Measurements from ENCODE around the gene CYFIP2.

Gene CYFIP2

DNA sequence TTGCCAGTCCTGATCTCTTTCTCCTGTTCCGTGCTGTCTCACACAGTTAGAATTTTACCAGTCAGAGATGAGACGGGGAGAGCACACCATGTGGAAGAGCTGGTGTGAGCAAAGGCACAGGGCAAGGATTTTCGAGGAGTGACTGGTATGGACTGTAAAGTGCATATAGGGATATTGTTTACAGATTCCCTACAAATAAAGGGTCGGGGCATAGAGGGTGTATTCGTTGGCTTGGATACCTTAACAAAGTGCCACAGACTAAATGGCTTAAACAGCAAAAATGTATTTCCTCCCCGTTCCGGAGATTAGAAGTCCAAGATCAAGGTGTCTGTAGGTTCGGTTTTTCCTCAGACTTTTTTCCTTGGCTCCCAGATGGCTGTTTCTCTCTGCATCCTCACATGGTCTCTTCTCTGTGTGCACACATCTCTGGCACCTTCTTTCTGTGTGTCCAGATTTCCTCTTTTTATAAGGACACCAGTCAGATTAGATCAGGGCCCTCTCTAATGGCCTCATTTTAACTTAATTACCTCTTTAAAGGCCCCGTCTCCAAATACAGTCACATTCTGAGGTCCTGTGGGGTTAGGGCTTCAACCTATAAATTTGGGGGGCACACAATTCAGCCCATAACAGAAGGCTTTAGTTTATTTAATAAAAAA lies 23.4 kb downstream of the CYFIP2 start:
- DNase-seq = no peak

- no peak for DNase-seq
Measured at GRCh38 chr5:157290156-157290980, 24.4 kb downstream of the CYFIP2 start.

GRCh38 chr5:157290981-157291711 lies 25.2 kb downstream of the CYFIP2 start:
- no peak for DNase-seq

GRCh38 chr5:157292599-157292998 lies 26.7 kb downstream of the CYFIP2 start:
- DNase-seq = no peak

DNA sequence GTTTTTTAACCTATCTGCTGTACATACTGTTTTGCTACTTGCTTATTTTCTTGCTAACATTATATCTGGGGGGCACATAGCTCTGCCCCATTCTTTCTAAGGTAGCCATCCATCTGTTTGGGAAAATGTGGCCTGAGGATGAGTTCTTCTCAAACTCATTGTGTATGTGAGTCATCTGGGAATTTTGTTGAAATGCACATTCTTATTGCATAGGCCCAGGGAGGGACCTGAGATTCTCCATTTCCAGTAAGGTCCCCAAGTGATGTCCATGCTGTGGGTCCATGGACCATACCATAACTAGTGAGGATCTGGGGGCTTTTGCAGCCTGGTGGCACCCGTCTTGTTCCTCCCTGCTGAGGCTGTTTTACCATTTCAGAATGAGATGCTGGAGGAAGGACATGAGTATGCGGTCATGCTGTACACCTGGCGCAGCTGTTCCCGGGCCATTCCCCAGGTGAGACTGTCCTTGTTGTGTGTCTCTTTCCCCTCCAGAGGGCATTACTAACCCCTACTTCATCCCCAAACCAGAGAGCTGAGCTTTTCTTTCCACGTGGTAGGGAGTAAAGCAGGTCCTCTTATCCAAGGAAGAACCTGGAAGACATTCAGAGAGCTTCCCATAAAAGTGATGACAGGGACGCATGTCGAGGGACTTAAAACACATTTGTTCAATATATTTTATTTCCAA lies 28.6 kb downstream of the CYFIP2 start:
- DNase-seq = no peak

- DNase-seq = no peak
Measured at GRCh38 chr5:157295247-157295646, 29.3 kb downstream of the CYFIP2 start.

- DNase-seq = no peak
Measured at GRCh38 chr5:157300564-157300963, 34.6 kb downstream of the CYFIP2 start.

DNA sequence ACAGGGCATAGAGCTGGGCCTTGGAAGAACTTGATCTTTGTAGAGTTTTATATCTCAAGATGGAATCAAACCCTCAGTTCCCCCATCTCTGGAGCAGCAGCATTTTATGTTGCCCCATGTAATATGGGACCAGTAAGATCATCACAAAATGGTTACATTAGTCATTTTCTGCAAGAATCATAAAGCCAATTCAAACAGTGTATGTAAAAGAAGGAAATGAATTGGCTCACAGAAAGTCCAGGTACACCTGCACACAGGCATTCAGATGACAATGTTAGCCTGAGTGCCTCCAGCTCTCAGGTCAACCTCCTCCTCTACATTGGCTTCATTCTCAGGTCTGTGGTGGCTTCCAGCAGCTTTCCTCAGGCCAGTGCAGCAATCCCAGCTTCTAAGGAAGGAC lies 35.1 kb downstream of the CYFIP2 start:
- DNase-seq = no peak

DNA sequence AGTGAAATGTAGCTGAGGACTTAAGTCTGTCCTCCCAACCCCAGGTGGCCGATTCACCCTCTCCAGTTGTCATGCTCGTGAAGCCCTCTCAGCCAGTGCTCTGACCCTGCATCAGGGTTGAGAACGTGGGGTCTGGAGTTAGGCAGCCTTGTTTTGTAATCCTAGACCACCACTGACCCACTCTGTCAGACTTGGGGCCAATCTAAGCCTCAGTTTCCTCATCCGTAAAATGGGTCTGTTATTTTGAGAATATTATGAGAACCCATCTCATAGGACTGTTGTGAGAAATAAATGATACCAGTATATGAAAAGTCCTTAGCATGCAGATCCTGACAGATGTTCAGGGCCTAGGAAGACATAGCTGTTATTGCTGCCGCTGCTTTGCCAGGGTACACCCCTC lies 37.1 kb downstream of the CYFIP2 start:
- no peak for DNase-seq

- DNase-seq = peak; percentile 40 to 43
Measured at GRCh38 chr5:157303667-157304327, 37.9 kb downstream of the CYFIP2 start.

- DNase-seq = no peak
Measured at GRCh38 chr5:157306081-157306480, 40.2 kb downstream of the CYFIP2 start.

DNA sequence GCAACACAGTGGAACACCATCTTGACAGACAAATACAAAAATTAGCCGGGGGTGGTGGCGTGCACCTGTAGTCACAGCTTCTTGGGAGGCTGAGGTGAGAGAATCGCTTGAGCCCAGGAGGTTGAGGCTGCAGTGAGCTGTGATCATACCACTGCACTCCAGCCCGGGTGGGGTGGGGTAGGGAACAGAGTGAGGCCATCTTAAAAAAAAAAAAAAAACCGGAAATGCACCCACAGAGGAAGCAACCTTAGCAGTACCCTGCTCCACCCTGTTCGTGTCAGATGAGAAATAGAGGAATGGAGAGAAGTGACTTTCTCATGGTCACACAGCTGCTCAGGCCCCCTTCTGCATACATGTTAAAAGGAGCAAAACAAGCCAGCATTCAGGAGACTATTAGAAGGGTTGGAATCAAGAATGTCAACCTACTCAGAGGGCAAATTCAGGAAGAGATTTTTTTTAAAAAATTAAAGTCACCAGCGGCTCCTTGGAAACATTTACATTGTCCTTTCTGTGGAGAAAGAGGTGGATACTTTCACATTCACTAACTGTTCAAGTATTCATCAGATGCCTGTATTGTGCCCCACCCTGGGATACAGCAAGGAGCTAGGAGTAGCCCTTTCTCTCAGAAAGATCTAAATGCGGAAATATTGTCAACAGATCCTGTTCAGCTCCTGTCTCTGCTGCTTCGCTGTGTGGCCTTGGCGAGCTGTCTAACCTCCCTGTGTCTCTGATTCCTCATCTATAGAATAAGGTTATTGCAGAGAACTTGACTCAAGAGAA lies 41.0 kb downstream of the CYFIP2 start:
- no peak for DNase-seq

DNA sequence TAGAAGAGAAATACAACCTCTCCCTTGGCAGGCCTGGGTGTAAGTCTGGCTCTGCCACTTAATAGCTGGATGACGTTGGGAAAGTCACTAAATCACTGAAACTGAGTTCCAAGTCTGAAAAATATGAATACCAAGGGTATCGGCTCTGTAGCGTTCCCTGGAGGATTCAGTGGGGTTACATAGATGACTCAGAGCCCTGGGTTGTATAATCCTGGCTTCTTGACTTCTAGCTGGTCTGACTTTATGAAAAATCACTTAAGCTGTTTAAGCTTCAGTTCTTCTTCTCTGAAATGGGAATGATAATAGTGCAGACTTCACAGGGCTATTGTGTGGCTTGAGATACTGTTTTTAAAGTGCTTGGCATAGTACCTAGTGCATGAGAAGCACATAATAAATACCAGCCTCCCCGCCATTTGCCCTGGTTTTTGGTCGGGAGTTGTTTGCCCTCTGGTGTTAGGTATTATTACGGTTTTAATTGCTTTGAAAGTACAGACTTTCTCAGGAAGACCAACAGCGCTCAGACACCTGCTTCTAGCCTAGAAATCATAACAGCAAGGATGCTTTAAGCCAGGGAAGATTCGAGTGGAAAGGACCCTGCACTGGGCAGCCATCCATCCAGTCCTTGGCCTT lies 43.0 kb downstream of the CYFIP2 start:
- peak in 1 of 2 experiments; percentile 32 for DNase-seq

DNA sequence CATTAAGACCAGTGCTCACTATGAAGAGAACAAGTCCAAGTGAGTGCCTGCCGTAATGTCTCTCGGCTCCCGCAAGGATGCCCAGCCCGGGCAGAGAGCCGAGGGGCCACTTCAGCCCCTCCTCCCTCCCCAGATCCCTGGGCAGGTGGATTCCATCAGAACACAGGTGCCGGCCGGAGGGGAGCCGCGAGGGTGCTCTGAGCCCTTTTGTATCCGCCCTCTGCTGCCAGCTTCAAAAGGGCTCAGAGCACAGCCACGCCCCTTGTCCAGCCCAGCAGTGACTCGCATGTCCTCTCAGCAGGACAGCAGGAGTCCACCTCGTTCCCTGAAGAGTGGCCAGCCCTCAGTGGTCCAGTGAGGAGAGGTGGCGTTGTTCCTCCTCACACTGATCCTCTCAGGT lies 43.9 kb downstream of the CYFIP2 start:
- no peak for DNase-seq

GRCh38 chr5:157311595-157311994 lies 45.7 kb downstream of the CYFIP2 start:
- DNase-seq = no peak

DNA sequence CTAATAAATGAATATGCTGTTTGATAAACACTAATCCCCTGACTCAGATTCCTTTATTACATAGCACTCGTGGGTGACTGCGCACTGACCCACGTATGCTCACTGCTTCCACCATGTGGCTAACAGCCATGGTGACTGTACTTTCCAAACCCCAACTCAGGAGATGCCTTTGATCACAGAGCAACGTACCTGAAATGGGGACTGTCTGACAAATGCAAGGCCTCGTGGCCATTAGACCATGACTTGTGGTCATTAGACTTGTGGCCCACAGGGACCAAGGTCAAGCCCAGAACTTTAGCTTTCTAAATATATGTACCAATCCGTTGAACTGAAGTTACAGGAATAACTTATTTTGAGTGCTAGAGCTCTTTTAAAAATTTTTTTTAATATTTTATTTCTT lies 46.6 kb downstream of the CYFIP2 start:
- peak; percentile 59 to 61 for DNase-seq

DNA sequence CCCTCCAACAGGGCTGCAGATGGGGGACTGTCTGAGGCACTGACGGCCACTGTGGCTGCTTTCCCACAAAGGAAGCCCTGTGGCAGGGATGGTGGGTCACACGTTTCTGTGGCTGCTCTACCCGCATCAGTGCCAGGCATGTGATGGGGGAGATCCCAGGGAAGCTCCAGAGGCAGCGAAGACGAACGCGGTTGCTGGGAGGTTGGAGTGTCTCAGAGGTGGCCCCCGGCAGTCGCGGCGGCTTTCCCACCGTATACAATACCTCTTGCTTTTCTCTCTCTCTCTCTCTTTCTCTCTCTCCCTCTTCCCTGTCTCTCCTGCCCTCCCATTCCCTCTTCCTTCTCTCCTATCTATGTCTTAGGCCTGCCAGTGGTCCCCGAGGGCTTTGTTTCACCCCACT lies 56.7 kb downstream of the CYFIP2 start:
- no peak for DNase-seq

DNA sequence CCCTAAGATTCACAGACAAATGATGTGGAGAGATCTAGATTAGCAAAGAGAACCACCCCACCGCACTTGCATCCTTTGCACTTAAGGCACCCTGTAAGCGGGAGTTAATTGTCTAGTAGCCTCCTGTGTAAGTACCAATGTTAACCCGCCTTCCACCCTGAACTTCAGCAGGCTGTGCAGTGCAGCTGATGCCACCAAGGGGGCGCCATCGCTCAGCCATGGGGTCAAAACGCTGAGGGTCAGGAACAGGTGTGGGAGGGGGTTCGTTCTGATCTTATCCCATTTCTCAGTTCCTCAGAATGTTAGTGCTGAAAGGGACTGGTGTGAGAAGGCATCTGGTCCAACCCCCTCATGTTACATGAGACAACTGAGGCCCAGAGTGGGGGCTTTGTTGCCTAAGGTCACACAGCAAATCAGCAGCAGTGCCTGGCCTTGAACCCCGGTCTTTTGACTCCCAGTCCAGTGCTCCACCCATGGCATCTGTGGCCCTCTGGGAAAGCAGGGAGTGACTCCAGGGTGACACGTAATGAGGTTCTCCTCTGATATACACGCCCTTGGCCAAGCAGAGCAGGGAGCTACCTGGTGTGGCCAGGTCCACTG lies 57.3 kb downstream of the CYFIP2 start:
- DNase-seq = no peak

DNA sequence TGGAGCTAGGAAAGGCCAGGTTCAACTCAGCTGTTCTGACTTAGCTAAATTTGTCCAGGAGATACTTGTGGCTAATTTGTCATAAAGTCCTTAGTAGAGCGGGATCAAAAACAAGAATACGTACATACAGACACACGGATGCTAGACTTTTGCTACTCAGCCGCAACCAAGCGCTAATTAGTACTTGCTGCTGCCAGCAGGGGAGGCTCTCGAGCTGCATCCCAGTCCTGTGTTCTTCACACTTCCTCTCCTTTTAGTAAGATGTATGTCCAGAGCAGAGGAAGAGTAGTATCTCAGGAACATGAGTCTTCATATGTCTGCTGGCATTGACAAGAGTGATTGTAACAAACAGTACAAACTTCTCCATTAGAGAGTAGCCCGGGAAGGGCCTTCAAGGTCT lies 58.3 kb downstream of the CYFIP2 start:
- no peak for DNase-seq

- DNase-seq = no peak
Measured at GRCh38 chr5:157326440-157327005, 60.6 kb downstream of the CYFIP2 start.

DNA sequence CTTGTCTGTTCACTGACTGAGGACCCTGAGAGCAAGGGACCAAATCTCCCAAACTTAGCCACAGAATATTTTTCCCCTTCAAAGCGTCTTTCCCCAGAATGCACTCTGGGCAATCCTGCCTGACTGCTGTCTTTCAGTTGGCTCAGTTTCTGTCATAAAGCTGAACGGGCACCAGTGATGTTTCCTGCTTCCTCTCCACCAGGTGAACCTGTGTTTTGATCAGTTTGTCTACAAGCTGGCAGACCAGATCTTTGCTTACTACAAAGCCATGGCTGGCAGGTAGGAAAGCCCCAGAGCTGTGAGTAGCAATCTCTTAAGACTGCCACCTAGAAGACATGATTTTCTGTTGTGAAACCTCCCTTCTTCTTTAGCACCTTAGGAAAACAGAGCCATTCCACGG lies 61.8 kb downstream of the CYFIP2 start:
- DNase-seq = no peak

Measured in activated CD4-positive, alpha-beta T cell treated with anti-CD3 and anti-CD28 coated beads, Interleukin-2, amount 50 U/mL, for 4 hours (primary cell).